CD8-positive, alpha-beta memory T cell (primary cell): ENCODE measurements around the gene DHTKD1. TPM values are rescaled to one million over a fixed set of nuclear protein-coding genes. Genes with fewer than 3 reads are reported as not detected.

ENCODE experiments used
- CTCF ChIA-PET: fragments of 350-600 bp; sonication (Branson Sonifier 250); formaldehyde crosslinking; loops from one replicate; lab custom pipeline; 2021; ENCODE audit warnings: antibody characterized with exemption; lab: Charles Lee
- POLR2A ChIA-PET: fragments of 350-600 bp; sonication (Branson Sonifier 250); formaldehyde crosslinking; loops from one replicate; lab custom pipeline; 2021; ENCODE audit warnings: antibody characterized with exemption; lab: Charles Lee
- DNase-seq, 5 donors: peaks; one replicate each; pipeline versions ENCODE4 v3.0.0 to v3.0.0-alpha.2; 2020 to 2022; ENCODE audit warnings: mixed read lengths in 1 of 5
- H3K27ac ChIP-seq: one replicate; pipeline ENCODE4 v1.7.0; 2013; ENCODE audit warnings: low read depth, mild to moderate bottlenecking, low read length, moderate library complexity
- H3K27me3 ChIP-seq: 2 replicates; pipeline ENCODE4 v1.7.0; 2013; ENCODE audit warnings: low read length, mild to moderate bottlenecking; ENCODE audit not compliant: insufficient read depth, poor library complexity, severe bottlenecking
- H3K36me3 ChIP-seq: 2 replicates; pipeline ENCODE4 v1.7.0; 2013; ENCODE audit warnings: mild to moderate bottlenecking, low read length, moderate library complexity; ENCODE audit not compliant: insufficient read depth
- H3K4me1 ChIP-seq: 2 replicates; pipeline ENCODE4 v1.7.0; 2013; ENCODE audit warnings: mild to moderate bottlenecking, low read length, moderate library complexity; ENCODE audit not compliant: insufficient read depth
- H3K4me3 ChIP-seq: 2 replicates; pipeline ENCODE4 v1.7.0; 2013; ENCODE audit warnings: mild to moderate bottlenecking, low read length
- H3K9me3 ChIP-seq: 2 replicates; pipeline ENCODE4 v1.7.0; 2013; ENCODE audit warnings: mild to moderate bottlenecking, low read length
- H3K27ac Mint-ChIP-seq, 8 donors: one replicate each; pipeline ENCODE4 v1.8.0; 2020 to 2021; ENCODE audit warnings: mixed read lengths in 8 of 8, mild to moderate bottlenecking in 6 of 8, inconsistent platforms in 3 of 8, moderate library complexity in 3 of 8
- H3K27me3 Mint-ChIP-seq, 2 donors: one replicate each; pipeline ENCODE4 v1.8.0; 2020 to 2021; ENCODE audit warnings: mixed read lengths in 2 of 2, mild to moderate bottlenecking in 1 of 2, moderate library complexity in 1 of 2
- H3K36me3 Mint-ChIP-seq, 3 donors: one replicate each; pipeline ENCODE4 v1.8.0; 2020 to 2021; ENCODE audit warnings: mixed read lengths in 3 of 3, inconsistent platforms in 1 of 3, mild to moderate bottlenecking in 1 of 3
- H3K4me1 Mint-ChIP-seq, 3 donors: one replicate each; pipeline ENCODE4 v1.8.0; 2020 to 2021; ENCODE audit warnings: mixed read lengths in 3 of 3, inconsistent platforms in 1 of 3, mild to moderate bottlenecking in 1 of 3
- H3K4me3 Mint-ChIP-seq, 7 donors: one replicate each; pipeline ENCODE4 v1.8.0; 2020 to 2021; ENCODE audit warnings: mixed read lengths in 7 of 7, mild to moderate bottlenecking in 6 of 7, moderate library complexity in 4 of 7, inconsistent platforms in 2 of 7
- H3K9me3 Mint-ChIP-seq, 5 donors: one replicate each; pipeline ENCODE4 v1.8.0; 2020 to 2022; ENCODE audit warnings: mixed read lengths in 5 of 5, mild to moderate bottlenecking in 3 of 5, moderate library complexity in 2 of 5, inconsistent platforms in 1 of 5
- polyA plus RNA-seq: library from polyadenylated mRNA; unstranded; fragments of 300-500 nt; fragmentation: Illumina TruSeq; gene quantifications from one replicate; pipeline ENCODE4 v1.2.3, GENCODE V29; 2021
- total RNA-seq, 2 experiments: library from RNA; stranded (reverse); gene quantifications; one replicate each; pipeline ENCODE4 v1.2.3, GENCODE V29; 2021

Gene DHTKD1
- total and polyA plus RNA-seq, 3 experiments from 2014 or later: 9.2 to 13.9 (median 11.1) TPM

DNA sequence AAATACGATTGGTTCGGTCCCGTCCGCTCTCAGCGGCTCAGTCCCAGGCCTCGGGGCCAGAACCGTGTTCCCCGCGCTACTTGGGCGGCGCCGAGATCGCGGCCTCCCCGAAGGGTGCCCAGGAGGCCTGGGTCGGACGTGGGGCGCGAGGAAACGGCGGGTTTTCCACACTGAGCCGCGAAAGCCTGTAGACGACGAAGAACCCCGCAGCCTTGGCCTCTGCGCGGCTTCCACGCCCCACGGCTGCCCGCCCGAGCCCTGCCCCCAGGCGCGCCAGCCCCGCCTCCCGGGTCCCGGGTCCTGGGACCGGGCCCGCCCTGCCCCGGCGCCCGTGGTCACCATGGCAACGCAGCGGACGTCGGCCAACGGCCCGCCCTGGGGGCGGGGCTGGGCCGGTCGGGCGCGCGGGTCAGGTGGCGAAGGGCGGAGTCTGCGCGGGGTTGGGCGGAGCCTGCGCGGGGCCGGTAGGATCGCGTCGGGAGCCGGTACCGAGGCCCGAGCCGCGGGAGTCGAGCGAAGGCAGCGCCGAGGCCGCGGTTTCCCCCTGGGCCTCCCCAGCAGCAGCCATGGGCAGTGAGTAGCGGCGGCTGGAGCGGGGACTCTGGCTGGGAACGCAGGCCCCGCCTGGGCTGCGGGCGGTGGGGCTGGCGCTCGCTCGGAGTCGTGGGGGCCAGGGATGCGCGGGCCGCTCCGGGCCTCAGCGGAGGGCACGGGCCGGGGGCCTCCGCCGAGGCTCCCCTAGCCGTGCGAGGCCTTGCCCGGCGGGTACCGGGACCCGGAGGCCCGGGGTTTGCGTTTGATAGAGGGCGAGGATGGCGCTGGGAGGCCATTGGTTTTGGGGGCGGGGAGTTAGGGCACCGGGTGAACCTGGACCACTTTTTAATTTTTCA is 60.7 kb downstream of the DHTKD1 start, which contains the start of gene SEC61A2:
Gene SEC61A2 (plus strand): TSS at position 456 of the 890 bp plus-strand sequence. CDS start 111 bp downstream, at position 567.
- peak; percentile 97 to 99 (median 98) for DNase-seq
- Mint-ChIP-seq H3K4me1 (peaks cover 15 to 29% (median 29%) of the 10 kb centered on the region in 3 donors), H3K4me3 (peak within 1 kb of the TSS; percentile 89 to 96 (median 91)), H3K27me3 (peaks cover 0 to 2% of the 10 kb centered on the region in 2 donors), H3K9me3 (no peaks in the 10 kb centered on the region), H3K36me3 (peaks cover 0 to 17% (median 0%) of the 10 kb centered on the region in 3 donors), H3K27ac (peak within 1 kb of the TSS; percentile 83 to 95 (median 90))
- H3K4me3 ChIP-seq: peak within 1 kb of the TSS; percentile 62
- peaks cover 8% of the 10 kb centered on the region for H3K4me1 ChIP-seq
- no peaks in the 10 kb centered on the region for H3K27me3 ChIP-seq
- peak within 1 kb of the TSS; percentile 79 for H3K27ac ChIP-seq
- no peaks in the 10 kb centered on the region for H3K36me3 ChIP-seq
- ChIA-PET POLR2A (interaction anchor here (0.7 to 1.2 kb wide), 3 partner anchors 59 to 86 kb away, joined by 3 to 6 read pairs (median 5); partner anchors contain the start of genes CDC123, NUDT5 and UPF2), CTCF (interaction anchor here (1.4 to 1.6 kb wide), 3 partner anchors 11 to 86 kb away, joined by 3 to 4 read pairs (median 3); no protein-coding TSS in a partner anchor)
- H3K9me3 ChIP-seq: no peaks in the 10 kb centered on the region

- no peaks in the 10 kb centered on the region for H3K36me3 ChIP-seq
- DNase-seq: peak in 4 of 5 donors; percentile 24 to 57 (median 27)
- no peaks in the 10 kb centered on the region for H3K27me3 ChIP-seq
- Mint-ChIP-seq H3K9me3 (no peaks in the 10 kb centered on the region), H3K4me1 (peaks cover 15 to 29% (median 29%) of the 10 kb centered on the region in 3 donors), H3K27me3 (peaks cover 0 to 2% of the 10 kb centered on the region in 2 donors), H3K36me3 (peaks cover 0 to 21% (median under 1%) of the 10 kb centered on the region in 3 donors), H3K4me3 (peak overlapping the region; percentile 89 to 96 (median 91)), H3K27ac (peak overlapping the region; percentile 78 to 93 (median 88))
- H3K4me1 ChIP-seq: peaks cover 8% of the 10 kb centered on the region
- H3K9me3 ChIP-seq: no peaks in the 10 kb centered on the region
- peak overlapping the region; percentile 79 for H3K27ac ChIP-seq
- ChIA-PET POLR2A (interaction anchor here (1.0 to 1.2 kb wide), 2 partner anchors 65 to 87 kb away, joined by 5 to 6 read pairs; partner anchors contain the start of genes CDC123, NUDT5 and UPF2), CTCF (interaction anchor here (1.4 to 1.6 kb wide), 3 partner anchors 10 to 85 kb away, joined by 3 to 4 read pairs (median 3); no protein-coding TSS in a partner anchor)
- peak overlapping the region; percentile 62 for H3K4me3 ChIP-seq
These were observed 61.6 kb downstream of the DHTKD1 start for GRCh38 chr10:12130237-12130872.

DNA sequence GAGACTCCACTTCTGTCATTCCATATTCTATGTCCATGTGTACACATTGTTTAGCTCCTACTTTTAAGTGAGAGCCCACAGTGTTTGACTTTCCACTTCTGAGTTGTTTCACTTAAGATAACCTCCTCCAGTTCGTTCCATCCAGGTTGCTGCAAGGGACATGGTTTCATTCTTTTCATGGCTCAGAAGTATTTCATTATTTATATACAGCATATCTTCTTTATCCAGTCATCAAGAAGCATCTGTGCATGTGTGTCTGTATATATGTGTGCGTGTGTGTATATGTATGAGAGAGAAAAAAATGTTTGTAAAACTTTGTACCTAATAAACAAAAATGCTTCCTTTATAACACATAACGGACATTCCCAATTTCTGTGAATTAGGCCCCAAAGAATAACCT is 66.9 kb downstream of the DHTKD1 start:
- no peak for DNase-seq
- H3K36me3 Mint-ChIP-seq: peaks cover 0 to 48% (median 9%) of the 10 kb centered on the region in 3 donors
- ChIA-PET POLR2A (no interaction called here), CTCF (no interaction called here)
- no peaks in the 10 kb centered on the region for H3K27me3 ChIP-seq
- peaks cover 5 to 13% (median 11%) of the 10 kb centered on the region in 3 donors for H3K4me1 Mint-ChIP-seq
- H3K27ac Mint-ChIP-seq: peak overlapping the region in 2 of 8 donors; percentile 27 to 47
- no peaks in the 10 kb centered on the region for H3K9me3 ChIP-seq
- no peak overlapping the region for H3K4me3 ChIP-seq
- no peak overlapping the region for H3K27ac ChIP-seq
- H3K27me3 Mint-ChIP-seq: no peaks in the 10 kb centered on the region
- no peaks in the 10 kb centered on the region for H3K9me3 Mint-ChIP-seq
- peak overlapping the region in 1 of 7 donors; percentile 67 for H3K4me3 Mint-ChIP-seq
- H3K4me1 ChIP-seq: peaks cover 2% of the 10 kb centered on the region
- H3K36me3 ChIP-seq: no peaks in the 10 kb centered on the region

DNA sequence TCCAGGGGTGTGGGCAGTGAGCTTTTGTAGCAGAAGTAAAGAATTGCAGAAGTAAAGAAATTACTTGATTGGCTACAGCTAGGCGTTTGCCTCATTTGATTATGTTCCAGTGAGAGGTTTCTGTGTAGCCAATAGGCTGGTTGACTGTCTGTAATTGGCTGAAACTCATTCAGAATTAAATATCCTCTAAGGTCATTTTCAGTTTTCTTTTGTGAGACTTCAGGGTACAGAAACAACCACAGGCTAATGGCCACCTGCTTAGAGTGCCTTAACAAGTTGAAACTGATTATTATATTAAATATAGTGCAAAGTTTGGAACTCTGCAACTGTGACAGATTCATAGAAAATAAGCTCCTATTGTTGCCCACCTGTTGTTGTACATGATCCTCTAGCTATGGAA is 71.3 kb downstream of the DHTKD1 start:
- CTCF ChIA-PET: interaction anchor here (0.9 kb wide), 1 partner anchor 10 kb away, joined by 4 read pairs; no protein-coding TSS in a partner anchor
- Mint-ChIP-seq H3K9me3 (no peaks in the 10 kb centered on the region), H3K27ac (no peak overlapping the region), H3K4me3 (no peak overlapping the region), H3K36me3 (peaks cover 5 to 71% (median 26%) of the 10 kb centered on the region in 3 donors), H3K27me3 (no peaks in the 10 kb centered on the region), H3K4me1 (no peaks in the 10 kb centered on the region)
- H3K27me3 ChIP-seq: no peaks in the 10 kb centered on the region
- peaks cover 8% of the 10 kb centered on the region for H3K36me3 ChIP-seq
- no peaks in the 10 kb centered on the region for H3K4me1 ChIP-seq
- no peak overlapping the region for H3K4me3 ChIP-seq
- no peaks in the 10 kb centered on the region for H3K9me3 ChIP-seq
- H3K27ac ChIP-seq: no peak overlapping the region
- DNase-seq: no peak
- POLR2A ChIA-PET: no interaction called here

DNA sequence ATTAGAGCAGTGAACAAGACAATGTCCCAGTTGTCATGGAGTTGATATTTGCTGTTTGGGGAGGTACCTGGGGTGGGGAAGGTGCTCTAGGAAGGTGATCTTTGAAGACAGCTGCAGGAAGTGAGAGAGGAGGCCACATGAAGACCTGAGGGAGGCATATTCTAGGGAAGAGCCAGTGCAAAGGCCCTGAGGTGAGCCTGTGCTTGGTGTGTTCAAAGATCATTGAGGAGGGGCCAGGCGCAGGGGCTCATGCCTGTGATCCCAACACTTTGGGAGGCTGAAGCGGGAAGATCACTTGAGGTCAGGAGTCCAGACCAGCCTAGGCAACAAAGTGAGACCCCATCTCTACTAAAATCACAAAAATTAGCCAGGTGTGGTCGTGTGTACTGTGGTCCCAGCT is 75.8 kb downstream of the DHTKD1 start:
- Mint-ChIP-seq H3K4me1 (no peaks in the 10 kb centered on the region), H3K9me3 (no peaks in the 10 kb centered on the region), H3K36me3 (peaks cover 7 to 68% (median 29%) of the 10 kb centered on the region in 3 donors), H3K27ac (peak overlapping the region in 1 of 8 donors; percentile 43), H3K4me3 (no peak overlapping the region), H3K27me3 (no peaks in the 10 kb centered on the region)
- ChIA-PET CTCF (no interaction called here), POLR2A (interaction anchor here (0.5 kb wide), 1 partner anchor 81 kb away, joined by 3 read pairs; no protein-coding TSS in a partner anchor)
- Histone ChIP-seq H3K4me1 (no peaks in the 10 kb centered on the region), H3K4me3 (no peak overlapping the region), H3K36me3 (peaks cover 8% of the 10 kb centered on the region), H3K27me3 (no peaks in the 10 kb centered on the region), H3K9me3 (no peaks in the 10 kb centered on the region), H3K27ac (no peak overlapping the region)
- DNase-seq: no peak

DNA sequence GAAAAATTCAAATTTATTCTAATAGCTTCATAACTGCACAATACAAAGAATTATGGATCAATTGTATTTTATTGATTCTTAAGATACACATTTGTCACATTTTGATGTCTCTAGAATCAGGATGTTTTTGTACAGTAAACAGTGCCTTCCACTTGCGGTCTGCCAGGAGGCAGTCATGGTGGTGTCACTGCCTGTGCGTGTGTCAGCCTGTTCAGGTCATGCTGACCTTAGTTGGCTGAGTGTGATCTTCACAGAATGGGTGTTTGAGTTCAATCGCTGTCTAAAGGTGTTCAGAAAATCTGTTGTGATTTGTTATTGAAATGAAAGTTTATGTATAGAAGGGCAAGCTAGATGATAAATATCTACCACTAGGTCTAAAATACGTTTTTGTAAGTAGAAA is 81.4 kb downstream of the DHTKD1 start:
- Mint-ChIP-seq H3K4me1 (no peaks in the 10 kb centered on the region), H3K27ac (peak overlapping the region in 2 of 8 donors; percentile 58 to 61), H3K4me3 (no peak overlapping the region), H3K36me3 (peaks cover 8 to 60% (median 23%) of the 10 kb centered on the region in 3 donors), H3K27me3 (no peaks in the 10 kb centered on the region), H3K9me3 (no peaks in the 10 kb centered on the region)
- ChIA-PET POLR2A (no interaction called here), CTCF (no interaction called here)
- no peaks in the 10 kb centered on the region for H3K27me3 ChIP-seq
- H3K9me3 ChIP-seq: no peaks in the 10 kb centered on the region
- no peak overlapping the region for H3K4me3 ChIP-seq
- no peaks in the 10 kb centered on the region for H3K36me3 ChIP-seq
- no peak for DNase-seq
- H3K4me1 ChIP-seq: no peaks in the 10 kb centered on the region
- H3K27ac ChIP-seq: no peak overlapping the region

GRCh38 chr10:12154516-12154915 is 85.8 kb downstream of the DHTKD1 start:
- H3K4me1 Mint-ChIP-seq: no peaks in the 10 kb centered on the region
- ChIA-PET CTCF (interaction anchor here (1.3 kb wide), 1 partner anchor 60 kb away, joined by 3 read pairs; no protein-coding TSS in a partner anchor), POLR2A (no interaction called here)
- peak overlapping the region in 2 of 8 donors; percentile 27 to 52 for H3K27ac Mint-ChIP-seq
- no peaks in the 10 kb centered on the region for H3K9me3 Mint-ChIP-seq
- Histone ChIP-seq H3K9me3 (no peaks in the 10 kb centered on the region), H3K27me3 (no peaks in the 10 kb centered on the region), H3K4me1 (no peaks in the 10 kb centered on the region), H3K36me3 (peaks cover 5% of the 10 kb centered on the region), H3K27ac (no peak overlapping the region), H3K4me3 (no peak overlapping the region)
- no peak for DNase-seq
- H3K4me3 Mint-ChIP-seq: no peak overlapping the region
- H3K27me3 Mint-ChIP-seq: no peaks in the 10 kb centered on the region
- H3K36me3 Mint-ChIP-seq: peaks cover 6 to 66% (median 17%) of the 10 kb centered on the region in 3 donors
